ENCODE measurements around the gene CHST7.

DNA sequence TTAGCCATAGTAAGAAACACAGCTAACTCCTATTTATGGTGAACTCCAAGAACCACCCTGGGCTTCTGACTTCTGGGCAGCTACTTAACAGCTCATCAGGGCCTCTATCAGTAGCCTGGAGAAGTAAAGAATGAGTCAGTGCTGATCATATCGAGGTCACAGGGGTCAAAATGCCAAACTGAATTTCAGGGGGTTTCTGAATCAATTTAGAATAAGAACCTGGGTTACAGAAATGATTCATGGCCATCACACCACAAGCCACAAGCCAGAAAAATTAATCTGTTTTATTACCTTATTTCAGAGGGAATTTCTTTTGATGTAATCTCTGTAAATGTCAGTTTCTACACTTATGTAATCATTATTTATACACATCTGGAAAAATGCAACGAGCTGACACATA is 64.4 kb downstream of the CHST7 start:
- TF ChIP-seq TAF1 (IDR thresholded peaks at IDR 0.05; ENCODE audit: low read depth) = no peak
- TF ChIP-seq, protein P1, sequence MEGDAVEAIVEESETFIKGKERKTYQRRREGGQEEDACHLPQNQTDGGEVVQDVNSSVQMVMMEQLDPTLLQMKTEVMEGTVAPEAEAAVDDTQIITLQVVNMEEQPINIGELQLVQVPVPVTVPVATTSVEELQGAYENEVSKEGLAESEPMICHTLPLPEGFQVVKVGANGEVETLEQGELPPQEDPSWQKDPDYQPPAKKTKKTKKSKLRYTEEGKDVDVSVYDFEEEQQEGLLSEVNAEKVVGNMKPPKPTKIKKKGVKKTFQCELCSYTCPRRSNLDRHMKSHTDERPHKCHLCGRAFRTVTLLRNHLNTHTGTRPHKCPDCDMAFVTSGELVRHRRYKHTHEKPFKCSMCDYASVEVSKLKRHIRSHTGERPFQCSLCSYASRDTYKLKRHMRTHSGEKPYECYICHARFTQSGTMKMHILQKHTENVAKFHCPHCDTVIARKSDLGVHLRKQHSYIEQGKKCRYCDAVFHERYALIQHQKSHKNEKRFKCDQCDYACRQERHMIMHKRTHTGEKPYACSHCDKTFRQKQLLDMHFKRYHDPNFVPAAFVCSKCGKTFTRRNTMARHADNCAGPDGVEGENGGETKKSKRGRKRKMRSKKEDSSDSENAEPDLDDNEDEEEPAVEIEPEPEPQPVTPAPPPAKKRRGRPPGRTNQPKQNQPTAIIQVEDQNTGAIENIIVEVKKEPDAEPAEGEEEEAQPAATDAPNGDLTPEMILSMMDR (IDR thresholded peaks at IDR 0.05; ENCODE audit: poor library complexity, severe bottlenecking) = no peak
- no peak for TF ChIP-seq EZH2 (IDR thresholded peaks at IDR 0.05; ENCODE audit: borderline replicate concordance, insufficient read depth, low read length, poor library complexity, severe bottlenecking)
- no peak for TF ChIP-seq POLR2AphosphoS5 (IDR thresholded peaks at IDR 0.05)
- no peak for TF ChIP-seq SMC3 (conservative IDR thresholded peaks at IDR 0.05; ENCODE audit: poor library complexity)
- no peak for TF ChIP-seq EP300 (conservative IDR thresholded peaks at IDR 0.05; ENCODE audit: poor library complexity, severe bottlenecking)

Measured in neural cell (in vitro differentiated cells).